ENCODE measurements around the gene AHNAK. TPM values are rescaled to one million over a fixed set of nuclear protein-coding genes. Genes with fewer than 3 reads are reported as not detected.

The AHNAK gene
- total RNA-seq, 4 donors from 2014 or later, result 1,345 to 1,611 (median 1,532) TPM

GRCh38 chr11:62472063-62472884 is 74.3 kb downstream of the AHNAK start:
- intact Hi-C loops (cut with DNase I; ENCODE audit: low total_unique reads), result no loop called here
- TF ChIP-seq, protein P1, sequence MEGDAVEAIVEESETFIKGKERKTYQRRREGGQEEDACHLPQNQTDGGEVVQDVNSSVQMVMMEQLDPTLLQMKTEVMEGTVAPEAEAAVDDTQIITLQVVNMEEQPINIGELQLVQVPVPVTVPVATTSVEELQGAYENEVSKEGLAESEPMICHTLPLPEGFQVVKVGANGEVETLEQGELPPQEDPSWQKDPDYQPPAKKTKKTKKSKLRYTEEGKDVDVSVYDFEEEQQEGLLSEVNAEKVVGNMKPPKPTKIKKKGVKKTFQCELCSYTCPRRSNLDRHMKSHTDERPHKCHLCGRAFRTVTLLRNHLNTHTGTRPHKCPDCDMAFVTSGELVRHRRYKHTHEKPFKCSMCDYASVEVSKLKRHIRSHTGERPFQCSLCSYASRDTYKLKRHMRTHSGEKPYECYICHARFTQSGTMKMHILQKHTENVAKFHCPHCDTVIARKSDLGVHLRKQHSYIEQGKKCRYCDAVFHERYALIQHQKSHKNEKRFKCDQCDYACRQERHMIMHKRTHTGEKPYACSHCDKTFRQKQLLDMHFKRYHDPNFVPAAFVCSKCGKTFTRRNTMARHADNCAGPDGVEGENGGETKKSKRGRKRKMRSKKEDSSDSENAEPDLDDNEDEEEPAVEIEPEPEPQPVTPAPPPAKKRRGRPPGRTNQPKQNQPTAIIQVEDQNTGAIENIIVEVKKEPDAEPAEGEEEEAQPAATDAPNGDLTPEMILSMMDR (IDR thresholded peaks at IDR 0.05), result no peak
- no peak for TF ChIP-seq POLR2A (IDR thresholded peaks at IDR 0.05)
- DNase-seq (ENCODE audit: low spot score in 2 of 2), result no peak
- WGBS, 2 donors, result 82 to 83% methylated on average over 9 of the region's 9 CpGs
- H3K4me3 ChIP-seq (ENCODE audit: low read depth, poor library complexity, severe bottlenecking), result no peak overlapping the region

GRCh38 chr11:62471603-62472002 is 75.0 kb downstream of the AHNAK start:
- H3K4me3 ChIP-seq (ENCODE audit: low read depth, poor library complexity, severe bottlenecking), result no peak overlapping the region
- no peak for TF ChIP-seq POLR2A (IDR thresholded peaks at IDR 0.05)
- TF ChIP-seq, protein P1 (IDR thresholded peaks at IDR 0.05), result no peak
- 91 to 94% methylated on average over 7 of the region's 7 CpGs for WGBS, 2 donors
- DNase-seq (ENCODE audit: low spot score in 2 of 2), result no peak
- intact Hi-C loops (cut with DNase I; ENCODE audit: low total_unique reads), result no loop called here

DNA sequence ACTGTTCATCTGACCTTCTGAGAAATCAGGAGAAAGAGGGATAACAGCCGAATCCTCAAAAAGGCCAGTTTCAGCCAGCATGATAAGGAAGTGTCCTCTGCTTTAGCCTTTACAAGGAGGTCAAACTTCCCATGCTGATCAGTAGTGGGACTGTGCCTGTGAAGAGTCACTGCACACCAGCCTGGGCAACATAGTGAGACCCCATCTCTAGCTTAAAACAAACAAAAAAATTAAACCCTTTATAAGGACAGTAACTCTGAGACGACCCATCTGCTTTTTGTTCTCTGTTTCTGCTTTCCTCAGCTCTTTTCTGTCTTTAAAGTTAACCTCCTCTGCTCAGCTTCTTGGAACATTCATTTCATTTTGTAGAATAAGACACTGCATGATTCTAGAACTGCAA is 78.0 kb downstream of the AHNAK start:
- no peak overlapping the region for H3K4me3 ChIP-seq (ENCODE audit: low read depth, poor library complexity, severe bottlenecking)
- intact Hi-C loops (cut with DNase I; ENCODE audit: low total_unique reads), result no loop called here
- 67 to 81% methylated on average over 2 of the region's 2 CpGs for WGBS, 2 donors
- no peak for TF ChIP-seq POLR2A (IDR thresholded peaks at IDR 0.05)
- no peak for DNase-seq (ENCODE audit: low spot score in 2 of 2)

DNA sequence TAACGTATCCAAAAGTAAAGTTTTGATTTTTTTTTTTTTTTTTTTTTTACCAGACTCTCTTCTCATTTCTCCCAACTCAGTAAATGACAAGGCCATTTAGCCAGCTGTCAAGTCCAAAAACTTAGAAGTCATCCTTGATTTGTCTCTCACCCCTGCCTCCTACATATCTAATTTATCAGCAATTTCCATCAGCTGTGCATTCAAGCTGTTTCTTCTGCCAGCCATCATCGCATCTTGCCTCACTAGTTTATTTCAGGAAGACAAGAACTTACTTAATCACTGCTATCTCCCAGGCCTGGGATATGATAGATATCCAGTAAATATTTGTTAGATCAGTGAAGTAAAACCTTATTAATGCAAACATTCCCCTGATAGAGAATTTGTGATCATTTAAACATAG is 80.2 kb downstream of the AHNAK start:
- WGBS, 2 donors, result 76 to 84% methylated on average over 2 of the region's 2 CpGs
- intact Hi-C loops (cut with DNase I; ENCODE audit: low total_unique reads), result no loop called here
- TF ChIP-seq, protein P1 (IDR thresholded peaks at IDR 0.05), result no peak
- no peak for TF ChIP-seq POLR2A (IDR thresholded peaks at IDR 0.05)
- no peak for DNase-seq (ENCODE audit: low spot score in 2 of 2)
- H3K4me3 ChIP-seq (ENCODE audit: low read depth, poor library complexity, severe bottlenecking), result no peak overlapping the region

- no peak for DNase-seq (ENCODE audit: low spot score in 2 of 2)
- TF ChIP-seq, protein P1 (IDR thresholded peaks at IDR 0.05), result no peak
- TF ChIP-seq POLR2A (IDR thresholded peaks at IDR 0.05), result no peak
- no peak overlapping the region for H3K4me3 ChIP-seq (ENCODE audit: low read depth, poor library complexity, severe bottlenecking)
- 86 to 89% methylated on average over 7 of the region's 7 CpGs for WGBS, 2 donors
- intact Hi-C loops (cut with DNase I; ENCODE audit: low total_unique reads), result no loop called here
These were observed 82.0 kb downstream of the AHNAK start for GRCh38 chr11:62464655-62465054.

GRCh38 chr11:62463121-62463542 is 83.5 kb downstream of the AHNAK start:
- peak in 1 of 2 donors; percentile 38 for DNase-seq (ENCODE audit: low spot score in 2 of 2)
- no peak for TF ChIP-seq POLR2A (IDR thresholded peaks at IDR 0.05)
- TF ChIP-seq, protein P1 (IDR thresholded peaks at IDR 0.05), result no peak
- no peak overlapping the region for H3K4me3 ChIP-seq (ENCODE audit: low read depth, poor library complexity, severe bottlenecking)
- 50% methylated on average over 6 of the region's 6 CpGs for WGBS, 2 donors
- intact Hi-C loops (cut with DNase I; ENCODE audit: low total_unique reads), result no loop called here

All from lower leg skin (tissue), 4 donors.